SK-N-SH treated with all-trans-retinoic acid at 6 μM for 48 hours (cell line): ENCODE data around the gene ADK.

ENCODE experiments used
- CREB5 ChIP-seq: fragments of 250-450 bp; sonication (Bioruptor Pico); IDR thresholded peaks from 2 replicates; pipeline ENCODE4 v1.5.1; 2020; ENCODE audit warnings: low read depth, mild to moderate bottlenecking, moderate library complexity
- CSRNP3 ChIP-seq: fragments of 250-450 bp; sonication (Bioruptor Pico); IDR thresholded peaks from 2 replicates; pipeline ENCODE4 v1.5.1; 2021; ENCODE audit warnings: mild to moderate bottlenecking, moderate library complexity
- GLIS3 ChIP-seq: fragments of 250-450 bp; sonication (Bioruptor Pico); IDR thresholded peaks from 2 replicates; pipeline ENCODE4 v1.5.0; 2020; ENCODE audit warnings: mild to moderate bottlenecking, moderate library complexity
- RARB ChIP-seq: fragments of 250-450 bp; sonication (Bioruptor Pico); IDR thresholded peaks from 2 replicates; pipeline ENCODE4 v1.8.0; 2021; ENCODE audit warnings: mild to moderate bottlenecking, moderate library complexity
- ZFP3 ChIP-seq: fragments of 250-450 bp; sonication (Bioruptor Pico); IDR thresholded peaks from 2 replicates; pipeline ENCODE4 v1.5.0; 2020; ENCODE audit warnings: mild to moderate bottlenecking, moderate library complexity
- ZFP30 ChIP-seq: fragments of 450-650 bp; formaldehyde crosslinking; IDR thresholded peaks from 2 replicates; pipeline ENCODE4 v1.5.0; 2022; ENCODE audit warnings: mild to moderate bottlenecking, moderate library complexity
- ZNF565 ChIP-seq: fragments of 450-650 bp; formaldehyde crosslinking; conservative IDR thresholded peaks from 2 replicates; pipeline ENCODE4 v1.5.0; 2020; ENCODE audit warnings: low read depth, mild to moderate bottlenecking, moderate library complexity

GRCh38 chr10:74213571-74214162, 62.6 kb downstream of the ADK start:
- no peak for TF ChIP-seq CREB5 (CRISPR knock-in tag)
- TF ChIP-seq ZFP30 (CRISPR knock-in tag): no peak
- TF ChIP-seq RARB (CRISPR knock-in tag): no peak
- no peak for TF ChIP-seq CSRNP3 (CRISPR knock-in tag)
- TF ChIP-seq GLIS3 (CRISPR knock-in tag): no peak
- no peak for TF ChIP-seq ZFP3 (CRISPR knock-in tag)
- no peak for TF ChIP-seq ZNF565
